BJ (cell line): Measurements from ENCODE around the gene MTCL3.

ENCODE experiments used
- CTCF ChIA-PET: fragments of 350-600 bp; formaldehyde crosslinking; extraction: SDS; loops from one replicate; lab custom pipeline; 2021; ENCODE audit warnings: antibody characterized with exemption, inconsistent platforms; lab: Yijun Ruan, JAX
- POLR2A ChIA-PET: fragments of 300-600 bp; sonication (Branson Sonifier 250); formaldehyde crosslinking; extraction: SDS; loops from one replicate; lab custom pipeline; 2021; ENCODE audit warnings: antibody characterized with exemption; lab: Charles Lee
- DNase-seq: peaks from one replicate; pipeline ENCODE4 v3.0.0-alpha.2; 2011; ENCODE audit warnings: low read depth
- H3K27me3 ChIP-seq: 2 replicates; pipeline ENCODE4 v1.6.0; 2011; ENCODE audit warnings: low read length; ENCODE audit not compliant: control insufficient read depth, insufficient read depth
- H3K36me3 ChIP-seq: 2 replicates; pipeline ENCODE4 v1.5.1; 2011; ENCODE audit warnings: low read length; ENCODE audit not compliant: control insufficient read depth, insufficient read depth
- H3K4me3 ChIP-seq: 2 replicates; pipeline ENCODE4 v1.5.1; 2011; ENCODE audit warnings: low read depth, mild to moderate bottlenecking, control low read depth, low read length
- TF ChIP-seq, protein P1 (sequence below): IDR thresholded peaks from 2 replicates; pipeline ENCODE4 v1.5.1; 2011; ENCODE audit warnings: low read depth, mild to moderate bottlenecking, control low read depth, inconsistent platforms, low read length, moderate library complexity; ENCODE audit not compliant: insufficient read depth

MTCL3 gene

DNA sequence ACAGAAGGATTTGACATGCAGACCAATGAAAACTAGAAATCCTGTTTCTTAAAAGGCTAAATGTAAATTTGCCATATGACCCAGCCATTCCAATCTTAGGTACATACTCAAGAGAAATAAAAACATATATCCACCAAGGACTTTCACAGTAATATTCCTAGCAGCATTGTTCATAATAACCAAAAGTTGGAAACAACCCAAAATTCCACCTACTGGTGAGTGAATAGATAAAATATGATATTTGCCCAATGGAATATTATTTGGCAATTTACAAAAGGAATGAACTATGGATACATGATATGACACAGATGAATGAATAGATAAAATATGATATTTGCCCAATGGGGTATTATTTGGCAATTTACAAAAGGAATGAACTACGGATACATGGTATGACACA lies 22.7 kb downstream of the MTCL3 start:
- TF ChIP-seq, protein P1, sequence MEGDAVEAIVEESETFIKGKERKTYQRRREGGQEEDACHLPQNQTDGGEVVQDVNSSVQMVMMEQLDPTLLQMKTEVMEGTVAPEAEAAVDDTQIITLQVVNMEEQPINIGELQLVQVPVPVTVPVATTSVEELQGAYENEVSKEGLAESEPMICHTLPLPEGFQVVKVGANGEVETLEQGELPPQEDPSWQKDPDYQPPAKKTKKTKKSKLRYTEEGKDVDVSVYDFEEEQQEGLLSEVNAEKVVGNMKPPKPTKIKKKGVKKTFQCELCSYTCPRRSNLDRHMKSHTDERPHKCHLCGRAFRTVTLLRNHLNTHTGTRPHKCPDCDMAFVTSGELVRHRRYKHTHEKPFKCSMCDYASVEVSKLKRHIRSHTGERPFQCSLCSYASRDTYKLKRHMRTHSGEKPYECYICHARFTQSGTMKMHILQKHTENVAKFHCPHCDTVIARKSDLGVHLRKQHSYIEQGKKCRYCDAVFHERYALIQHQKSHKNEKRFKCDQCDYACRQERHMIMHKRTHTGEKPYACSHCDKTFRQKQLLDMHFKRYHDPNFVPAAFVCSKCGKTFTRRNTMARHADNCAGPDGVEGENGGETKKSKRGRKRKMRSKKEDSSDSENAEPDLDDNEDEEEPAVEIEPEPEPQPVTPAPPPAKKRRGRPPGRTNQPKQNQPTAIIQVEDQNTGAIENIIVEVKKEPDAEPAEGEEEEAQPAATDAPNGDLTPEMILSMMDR: no peak
- no peak for DNase-seq
- H3K4me3 ChIP-seq: no peak overlapping the region
- no peaks in the 10 kb centered on the region for H3K36me3 ChIP-seq
- ChIA-PET CTCF (interaction anchor here (1.6 kb wide), 1 partner anchor 11 kb away, joined by 3 read pairs; no protein-coding TSS in a partner anchor), POLR2A (no interaction called here)
- no peaks in the 10 kb centered on the region for H3K27me3 ChIP-seq

DNA sequence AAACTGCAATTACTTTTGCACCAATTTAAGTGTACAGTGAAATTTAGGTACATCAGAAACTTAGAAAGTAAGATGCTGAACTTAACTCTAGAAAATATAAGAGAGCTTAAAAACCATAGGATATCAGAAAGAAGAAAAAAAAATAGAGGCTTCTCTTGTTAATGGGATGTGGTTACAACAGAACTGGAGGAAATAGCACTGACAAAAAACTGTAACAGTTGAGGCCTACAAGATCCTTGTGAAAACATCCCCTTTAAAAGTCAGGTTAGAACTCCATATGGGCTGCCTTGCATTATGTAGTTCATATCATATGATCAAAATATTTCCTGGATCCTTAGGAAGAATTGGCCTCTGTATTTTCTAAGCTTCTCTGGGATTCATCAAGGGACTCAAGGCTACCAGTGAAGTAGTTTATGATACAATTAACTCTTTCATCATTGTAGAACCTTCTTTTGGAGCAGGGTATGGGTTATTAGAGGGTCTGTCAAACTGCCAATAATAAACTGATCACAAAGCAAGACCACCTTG lies 24.8 kb downstream of the MTCL3 start:
- ChIA-PET POLR2A (no interaction called here), CTCF (interaction anchor here (1.9 kb wide), 1 partner anchor 29 kb away, joined by 5 read pairs; no protein-coding TSS in a partner anchor)
- Histone ChIP-seq H3K4me3 (no peak overlapping the region), H3K27me3 (no peaks in the 10 kb centered on the region), H3K36me3 (no peaks in the 10 kb centered on the region)
- DNase-seq: no peak
- TF ChIP-seq, protein P1: no peak

DNA sequence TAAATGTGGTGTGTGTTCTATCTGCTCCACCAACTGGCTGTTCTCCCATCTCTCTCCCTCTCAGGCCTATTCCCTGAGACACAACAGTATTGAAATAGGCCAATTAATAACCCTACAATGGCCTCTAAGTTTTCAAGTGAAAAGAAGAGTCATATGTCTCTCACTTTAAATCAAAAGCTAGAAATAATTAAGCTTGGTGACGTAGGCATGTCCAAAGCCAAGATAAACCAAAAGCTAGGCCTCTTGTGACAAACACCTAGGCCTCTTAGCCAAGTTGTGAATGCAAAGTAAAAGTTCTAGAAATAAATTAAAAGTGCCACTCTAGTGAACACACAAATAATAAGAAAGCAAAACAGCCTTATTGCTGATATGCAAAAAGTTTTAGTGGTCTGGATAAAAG lies 29.9 kb downstream of the MTCL3 start:
- H3K36me3 ChIP-seq: no peaks in the 10 kb centered on the region
- CTCF ChIA-PET: interaction anchor here (1.2 to 1.7 kb wide), 3 partner anchors 11 to 28 kb away, joined by 3 to 11 read pairs (median 3); no protein-coding TSS in a partner anchor
- TF ChIP-seq, protein P1: no peak
- H3K27me3 ChIP-seq: no peaks in the 10 kb centered on the region
- H3K4me3 ChIP-seq: no peak overlapping the region
- DNase-seq: no peak
- POLR2A ChIA-PET: no interaction called here

DNA sequence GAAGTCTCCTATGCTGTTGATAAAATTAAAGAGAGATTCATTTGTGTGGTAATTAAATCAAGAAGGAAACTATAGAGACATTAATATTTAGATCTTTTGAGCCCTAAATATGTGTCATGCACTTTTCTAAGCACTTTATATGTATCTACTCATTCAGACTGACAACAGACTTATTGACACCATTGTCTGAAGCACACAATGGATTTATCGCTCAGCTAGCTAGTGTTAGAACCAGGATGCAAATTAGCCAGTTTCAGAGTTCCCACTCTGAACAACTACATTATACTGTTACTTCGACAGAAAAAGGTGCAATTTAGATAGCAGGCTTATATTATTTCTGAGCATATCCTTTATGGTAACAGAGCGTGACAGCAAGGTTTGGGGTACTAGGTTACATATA lies 32.2 kb downstream of the MTCL3 start:
- DNase-seq: no peak
- Histone ChIP-seq H3K36me3 (no peaks in the 10 kb centered on the region), H3K4me3 (no peak overlapping the region), H3K27me3 (no peaks in the 10 kb centered on the region)
- TF ChIP-seq, protein P1: no peak
- CTCF ChIA-PET: interaction anchor here (1.4 kb wide), 1 partner anchor 30 kb away, joined by 4 read pairs; no protein-coding TSS in a partner anchor
- POLR2A ChIA-PET: no interaction called here

DNA sequence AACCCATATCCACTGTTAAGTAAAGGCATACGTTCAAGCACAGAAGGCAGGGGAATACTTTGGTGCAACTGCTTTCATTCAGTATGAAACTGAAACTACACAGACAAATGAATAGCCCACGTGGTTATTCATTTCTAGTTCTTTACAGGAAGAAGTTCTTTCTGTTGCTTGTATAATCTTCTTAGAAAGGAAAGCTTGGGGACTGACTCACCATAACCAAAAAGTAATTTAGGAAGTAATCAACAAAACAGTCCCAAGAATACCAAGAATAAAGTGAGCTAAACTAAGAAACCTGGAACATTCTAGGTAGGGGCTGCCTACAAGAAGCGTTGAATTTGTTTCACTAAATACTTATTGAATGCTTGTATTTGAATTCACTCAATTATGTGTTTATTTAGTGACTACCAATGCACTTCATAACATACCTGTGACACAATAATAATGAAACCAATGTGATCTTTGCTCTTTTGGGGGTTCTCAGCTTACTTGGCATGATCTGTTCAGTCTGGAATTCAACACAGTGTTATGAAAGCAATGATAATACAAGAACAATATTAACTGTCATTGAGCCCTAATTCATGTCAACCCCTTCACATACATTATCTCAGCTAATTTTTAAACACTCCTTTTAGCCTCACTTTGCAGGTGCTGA lies 34.8 kb downstream of the MTCL3 start:
- TF ChIP-seq, protein P1: no peak
- ChIA-PET POLR2A (no interaction called here), CTCF (interaction anchor here (1.3 to 1.8 kb wide), 2 partner anchors 20 to 32 kb away, joined by 3 to 6 read pairs; no protein-coding TSS in a partner anchor)
- Histone ChIP-seq H3K36me3 (no peaks in the 10 kb centered on the region), H3K4me3 (no peak overlapping the region), H3K27me3 (no peaks in the 10 kb centered on the region)
- DNase-seq: peak; percentile 23
